Activated CD4-positive, alpha-beta T cell treated with anti-CD3 and anti-CD28 coated beads for 48 hours (primary cell): Measurements from ENCODE around the gene TM9SF1.
"Not testable (repeated sequence)": the region's sequence is repeated elsewhere in the genome, so short reads cannot be mapped to it uniquely, and the experiment has no call there.

Experiments used
- DNase-seq: peaks from one replicate; pipeline ENCODE4 v3.0.0-alpha.2; 2020

The TM9SF1 gene

DNA sequence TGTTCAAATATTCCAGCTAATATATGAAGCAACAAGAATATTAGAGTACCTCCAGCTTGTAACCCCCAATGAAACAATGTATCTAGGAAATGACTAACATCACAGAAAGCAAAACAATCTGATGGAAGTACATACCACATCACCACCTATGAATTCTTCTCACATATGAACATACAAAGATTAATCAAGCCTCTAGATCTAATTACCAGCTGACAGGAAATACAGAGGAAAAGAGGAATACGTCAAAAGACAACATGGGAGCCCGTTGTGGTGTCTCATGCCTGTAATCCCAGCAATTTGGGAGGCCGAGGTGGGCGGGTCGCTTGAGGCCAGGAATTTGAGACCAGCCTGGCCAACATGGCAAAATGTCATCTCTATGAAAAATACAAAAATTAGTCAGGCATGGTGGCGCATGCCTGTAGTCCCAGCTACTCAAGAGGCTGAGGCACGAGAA lies 29.4 kb upstream of the TM9SF1 start:
- DNase-seq = no peak

DNA sequence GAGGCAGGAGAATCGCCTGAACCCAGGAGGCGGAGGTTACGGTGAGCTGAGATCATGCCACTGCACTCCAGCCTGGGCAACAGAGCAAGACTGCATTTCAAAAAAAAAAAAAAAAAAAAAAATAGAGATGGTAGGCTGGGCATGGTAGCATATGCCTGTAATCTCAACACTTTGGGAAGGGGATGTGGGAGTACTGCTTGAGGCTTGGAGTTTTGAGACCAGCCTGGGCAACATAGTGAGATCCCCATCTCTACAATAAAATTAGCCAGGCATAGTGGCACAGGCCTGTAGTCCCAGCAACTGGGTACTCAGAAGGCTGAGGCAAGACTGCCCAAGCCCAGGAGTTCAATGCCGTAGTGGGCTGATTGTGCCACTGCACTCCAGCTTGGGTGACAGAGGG lies 27.7 kb upstream of the TM9SF1 start:
- not testable (repeated sequence) for DNase-seq

- no peak for DNase-seq
These were observed 24.3 kb upstream of the TM9SF1 start for GRCh38 chr14:24219521-24219920.

DNA sequence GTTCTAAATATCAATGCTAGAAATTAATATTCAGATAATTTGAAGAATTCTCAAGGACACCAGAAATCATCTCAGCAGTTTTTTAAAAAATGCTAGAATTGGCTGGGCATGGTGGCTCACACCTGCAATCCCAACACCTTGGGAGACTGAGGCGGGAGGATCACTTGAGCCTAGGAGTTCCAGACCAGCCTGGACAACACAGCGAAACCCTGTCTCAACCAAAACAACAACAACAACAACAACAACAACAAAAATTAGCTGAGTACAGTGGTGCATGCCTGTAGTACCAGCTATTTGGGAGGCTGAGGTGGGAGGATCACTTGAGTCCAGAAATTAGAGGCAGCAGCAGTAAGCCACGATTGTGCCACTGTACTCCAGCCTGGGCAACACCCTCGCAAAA lies 23.8 kb upstream of the TM9SF1 start:
- no peak for DNase-seq

GRCh38 chr14:24216876-24217275 lies 21.6 kb upstream of the TM9SF1 start:
- DNase-seq = not testable (repeated sequence)

DNA sequence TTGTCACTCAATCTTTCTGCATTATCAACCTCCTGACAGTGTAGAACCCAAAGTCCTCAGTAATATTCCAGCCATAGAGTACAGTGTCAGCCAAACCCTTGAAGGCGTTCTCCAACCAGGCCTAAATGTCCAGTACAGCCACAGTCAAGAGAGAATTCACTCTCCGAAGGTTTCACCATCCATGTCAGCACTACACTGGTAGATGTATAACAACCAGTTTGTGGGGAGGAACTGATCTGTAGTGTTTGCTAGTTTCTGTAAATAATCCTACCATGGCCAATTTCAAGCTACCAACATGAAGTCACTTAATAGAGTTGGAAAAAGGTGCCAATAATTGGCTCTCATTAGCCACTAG lies 21.1 kb upstream of the TM9SF1 start:
- no peak for DNase-seq

DNA sequence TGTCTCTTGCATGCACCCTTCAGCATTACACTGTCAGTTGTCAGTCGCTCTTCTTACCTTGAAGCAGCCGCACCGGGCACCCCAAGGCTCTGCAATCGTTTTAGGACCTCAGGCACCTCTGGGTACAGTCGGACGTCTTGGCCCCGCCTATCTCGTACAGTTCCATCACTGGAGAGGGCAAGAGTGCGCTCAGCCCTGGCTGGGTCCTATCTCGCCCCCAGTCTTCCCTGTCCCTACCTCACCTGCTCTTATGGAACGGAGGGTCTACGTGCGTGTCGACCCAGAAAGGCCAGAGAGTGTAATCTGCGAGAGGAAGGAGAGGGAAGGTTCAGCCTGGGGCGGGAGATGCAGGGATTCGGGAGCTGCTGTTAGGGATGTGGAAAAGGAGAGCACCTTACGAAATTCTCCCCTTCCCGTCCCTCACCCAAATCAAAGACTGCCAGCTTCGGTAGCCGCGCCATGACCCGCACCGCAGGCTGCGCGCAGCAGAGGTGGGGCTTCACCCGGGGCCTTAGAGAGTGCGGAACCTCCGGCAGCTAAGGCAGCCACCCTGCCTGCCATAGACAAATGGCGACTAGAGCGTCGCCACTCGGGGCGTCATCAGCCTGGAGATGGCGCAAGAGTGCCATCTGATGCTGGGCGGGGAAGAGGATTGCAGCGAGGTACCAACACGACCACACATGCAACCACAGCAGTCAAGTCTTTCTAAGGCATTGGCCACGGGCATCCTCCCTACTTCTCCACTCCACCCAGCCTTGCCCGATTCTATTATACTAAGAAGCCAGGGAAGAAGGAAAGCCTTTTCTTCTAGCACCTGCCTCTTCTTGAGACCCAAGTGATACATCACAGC lies 20.5 kb upstream of the TM9SF1 start, which contains the start of gene MDP1:
TSS of gene MDP1 (minus strand) at position 572 of the 850 bp plus-strand sequence. CDS start at position 461, 111 bp downstream.
- DNase-seq = peak; percentile 89

DNA sequence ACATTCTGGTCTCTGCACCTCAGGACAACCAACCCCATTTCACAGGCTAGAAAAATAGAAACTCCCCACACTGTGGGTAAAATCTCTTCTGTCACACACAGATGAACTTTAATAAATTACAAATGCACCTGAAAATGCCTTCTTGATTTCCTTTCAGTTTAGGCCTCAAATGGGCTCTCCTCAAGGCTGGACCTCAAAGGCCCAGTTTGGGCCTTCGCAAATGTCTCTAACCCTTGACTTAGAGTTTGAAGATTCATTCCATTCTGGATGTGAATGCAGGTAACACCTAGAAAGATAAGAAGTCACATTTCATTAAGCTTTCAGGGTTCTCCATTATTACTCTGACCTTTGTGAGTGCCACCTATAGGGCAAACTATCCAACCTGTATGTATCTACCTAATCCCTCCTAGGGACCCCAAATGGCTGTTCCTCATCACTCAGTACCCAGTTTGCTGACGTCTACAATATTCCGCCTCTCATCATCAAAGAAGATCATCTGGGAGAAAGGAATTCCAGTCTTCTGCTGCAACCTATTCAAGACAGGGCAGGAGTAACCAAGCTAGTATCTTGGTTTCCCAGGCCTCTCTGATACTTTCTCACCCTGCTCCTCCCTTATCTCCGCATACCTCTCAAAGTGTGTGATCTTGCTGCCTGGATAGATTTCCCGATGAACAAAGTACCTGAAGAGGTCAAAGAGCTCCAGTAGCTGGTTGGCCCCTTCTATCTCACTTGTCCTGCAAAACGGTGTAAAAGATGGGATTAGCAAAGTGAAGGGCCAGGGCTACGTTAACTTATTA lies 18.8 kb upstream of the TM9SF1 start:
- no peak for DNase-seq

GRCh38 chr14:24212924-24213865 lies 18.0 kb upstream of the TM9SF1 start, which contains the start of gene CHMP4A:
CHMP4A (minus strand) TSS chr14:24213488; CDS start chr14:24213439, 49 bp downstream.
- peak; percentile 99 for DNase-seq

GRCh38 chr14:24211311-24211710 lies 16.1 kb upstream of the TM9SF1 start:
- DNase-seq = no peak

- DNase-seq = no peak
These were observed 12.4 kb upstream of the TM9SF1 start for GRCh38 chr14:24207625-24208024.

- DNase-seq = no peak
These were observed 11.9 kb upstream of the TM9SF1 start for GRCh38 chr14:24207104-24207551.

GRCh38 chr14:24206260-24207103 lies 11.2 kb upstream of the TM9SF1 start:
- no peak for DNase-seq

GRCh38 chr14:24204163-24205146 lies 9.2 kb upstream of the TM9SF1 start:
- DNase-seq = no peak

- DNase-seq = not testable (repeated sequence)
These were observed 8.1 kb upstream of the TM9SF1 start for GRCh38 chr14:24203249-24203886.

DNA sequence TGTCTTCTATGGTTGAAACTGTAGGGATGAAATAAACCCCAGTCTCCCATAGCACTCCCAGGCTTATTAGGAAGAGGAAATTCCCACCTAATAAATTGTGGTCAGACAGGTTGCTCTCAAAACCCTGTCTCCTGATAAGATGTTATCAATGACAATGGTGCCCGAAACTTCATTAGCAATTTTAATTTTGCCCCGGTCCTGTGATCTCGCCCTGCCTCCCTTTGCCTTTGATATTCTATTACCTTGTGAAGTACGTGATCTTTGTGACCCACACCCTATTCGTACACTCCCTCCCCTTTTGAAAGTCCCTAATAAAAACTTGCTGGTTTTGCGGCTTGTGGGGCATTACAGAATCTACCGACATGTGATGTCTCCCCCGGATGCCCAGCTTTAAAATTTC lies 7.3 kb upstream of the TM9SF1 start:
- not testable (repeated sequence) for DNase-seq

GRCh38 chr14:24198814-24199524 lies 3.7 kb upstream of the TM9SF1 start:
- DNase-seq = no peak

- DNase-seq = no peak
These were observed 1.8 kb upstream of the TM9SF1 start for GRCh38 chr14:24197056-24197450.
